Measurements from ENCODE around the gene OR6N1.

DNA sequence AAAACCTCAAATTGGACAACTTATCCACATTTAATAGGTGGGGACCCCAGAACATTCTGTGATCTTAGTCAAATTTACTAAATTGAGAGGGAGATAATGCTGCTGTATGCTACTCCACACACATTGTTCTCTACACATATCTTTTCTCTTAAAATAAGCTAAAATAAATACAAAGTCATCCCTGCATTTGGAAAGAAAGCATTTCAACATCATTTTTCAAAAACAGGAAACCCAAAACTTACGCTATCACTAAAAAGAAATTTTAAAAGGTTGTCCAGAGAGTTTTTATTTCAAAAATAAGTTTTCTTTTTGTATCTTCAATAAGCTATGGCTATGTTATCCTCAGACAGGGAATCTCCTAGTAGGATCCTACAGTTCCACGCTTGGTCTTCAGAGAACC lies 28.5 kb upstream of the OR6N1 start:
- TF ChIP-seq POLR2AphosphoS5 (IDR thresholded peaks at IDR 0.05; ENCODE audit: low read depth, low read length) (no peak), POLR2A (IDR thresholded peaks at IDR 0.05; ENCODE audit: low read depth, low read length) (no peak), TAF1 (IDR thresholded peaks at IDR 0.05; ENCODE audit: low read depth, low read length) (no peak), SPI1 (IDR thresholded peaks at IDR 0.05; ENCODE audit: low read depth, low read length) (no peak), PAX5 (IDR thresholded peaks at IDR 0.05; ENCODE audit: insufficient read depth, low read length, severe bottlenecking) (no peak)
